H1 (cell line): Measurements from ENCODE around the gene INHBB. TPM values are rescaled to one million over a fixed set of nuclear protein-coding genes. Genes with fewer than 3 reads are reported as not detected.

Experiments used
- CREB1 ChIP-seq: IDR thresholded peaks from 2 replicates; pipeline ENCODE4 v1.6.1; 2012; ENCODE audit warnings: inconsistent platforms
- NANOG ChIP-seq: IDR thresholded peaks from 2 replicates; pipeline ENCODE4 v1.6.1; 2011; ENCODE audit warnings: low read length, low read depth, mild to moderate bottlenecking, inconsistent platforms; ENCODE audit not compliant: insufficient read depth, poor library complexity, severe bottlenecking
- RBBP5 ChIP-seq: IDR thresholded peaks from 2 replicates; pipeline ENCODE4 v1.7.1; 2012; ENCODE audit warnings: low read depth, mild to moderate bottlenecking, inconsistent platforms, low read length, moderate library complexity, borderline replicate concordance
- RNF2 ChIP-seq: fragments of 200-900, 300-1000 bp; sonication (generic); IDR thresholded peaks from 2 replicates; pipeline ENCODE4 v1.7.1; 2016; ENCODE audit warnings: borderline replicate concordance, low read depth, mild to moderate bottlenecking, antibody characterized with exemption, low read length; ENCODE audit not compliant: poor library complexity, severe bottlenecking; ENCODE audit errors: missing control alignments
- TAF7 ChIP-seq: optimal IDR thresholded peaks from 2 replicates; pipeline ENCODE3; 2011; ENCODE audit warnings: low read depth, mild to moderate bottlenecking, inconsistent platforms, low read length, moderate library complexity, borderline replicate concordance
- TBP ChIP-seq: IDR thresholded peaks from 2 replicates; pipeline ENCODE4 v1.6.1; 2011; ENCODE audit warnings: low read depth, low read length, improper control_type of control experiment
- polyA plus RNA-seq, 7 experiments: library from polyadenylated mRNA; depleted of rRNA in 3 of 7; stranded (reverse) in 5 of 7; unstranded in 2 of 7; fragments of >200 nt in 5 of 7; fragments of 200-250 nt in 2 of 7; gene quantifications; 1 replicate in 5 of 7; 2 replicates in 1 of 7; 4 replicates in 1 of 7; pipeline versions ENCODE4 v1.2.1 to v1.2.3, GENCODE V29; 2011 to 2013; ENCODE audit warnings: missing spikeins in 2 of 7, mixed read lengths in 2 of 7
- total RNA-seq: library from RNA; stranded (reverse); fragmentation: NEBNext Ultra II Directional; extraction: Animal tissue kit (Norgen Biotek cat#: 25700); gene quantifications from 2 replicates; pipeline ENCODE4 v1.2.1, GENCODE V29; 2021
- TF ChIP-seq, protein P1 (sequence below): IDR thresholded peaks from 2 replicates; pipeline ENCODE4 v1.6.1; 2011; ENCODE audit warnings: low read length, improper control_type of control experiment

Gene INHBB
- total and polyA plus RNA-seq, 2 of the 8 experiments (the other 6 are each of a cell fraction or from before 2014, with no cell fraction given) = 0.30 to 0.32 TPM

DNA sequence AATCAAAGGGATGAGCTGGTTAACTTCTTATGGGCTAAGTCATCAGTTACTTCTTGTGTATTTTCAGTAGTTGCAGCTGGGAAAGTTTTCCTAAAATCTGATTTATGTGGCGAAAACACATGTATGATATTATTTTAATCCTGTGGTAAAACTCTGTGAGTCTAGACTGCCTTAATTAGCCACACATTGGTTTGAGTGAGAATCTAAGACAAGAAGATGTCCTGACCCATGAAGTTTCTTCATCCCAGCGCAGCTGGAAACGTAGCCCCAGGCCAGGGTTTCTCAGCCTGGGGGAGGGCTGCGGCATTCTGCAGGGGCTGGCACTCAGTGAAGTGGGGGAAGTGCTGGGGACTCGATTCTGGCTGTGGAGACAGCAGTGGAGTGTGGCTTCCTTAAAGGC is 44.7 kb upstream of the INHBB start (continued):
- TF ChIP-seq RBBP5 (no peak), TAF7 (no peak), RNF2 (no peak), NANOG (no peak), TBP (no peak), CREB1 (no peak)
- TF ChIP-seq, protein P1, sequence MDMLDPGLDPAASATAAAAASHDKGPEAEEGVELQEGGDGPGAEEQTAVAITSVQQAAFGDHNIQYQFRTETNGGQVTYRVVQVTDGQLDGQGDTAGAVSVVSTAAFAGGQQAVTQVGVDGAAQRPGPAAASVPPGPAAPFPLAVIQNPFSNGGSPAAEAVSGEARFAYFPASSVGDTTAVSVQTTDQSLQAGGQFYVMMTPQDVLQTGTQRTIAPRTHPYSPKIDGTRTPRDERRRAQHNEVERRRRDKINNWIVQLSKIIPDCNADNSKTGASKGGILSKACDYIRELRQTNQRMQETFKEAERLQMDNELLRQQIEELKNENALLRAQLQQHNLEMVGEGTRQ = no peak
